Vagina (tissue), 2 donors: ENCODE results near the gene CNOT1.

ENCODE experiments used
- CTCF ChIP-seq, 3 experiments: fragments of 450-650 bp in 2 of 3; fragments of 200-600 bp in 1 of 3; sonication (generic) in 1 of 3; IDR thresholded peaks; one replicate each; pipeline ENCODE4 v1.5.1; 2017 to 2019; ENCODE audit warnings: antibody characterized with exemption in 3 of 3, mild to moderate bottlenecking in 2 of 3, moderate library complexity in 2 of 3
- POLR2A ChIP-seq, 2 donors: fragments of 450-650 bp; IDR thresholded peaks; one replicate each; pipeline ENCODE4 v1.6.1; 2017; ENCODE audit warnings: antibody characterized with exemption in 2 of 2, mild to moderate bottlenecking in 2 of 2, moderate library complexity in 2 of 2

DNA sequence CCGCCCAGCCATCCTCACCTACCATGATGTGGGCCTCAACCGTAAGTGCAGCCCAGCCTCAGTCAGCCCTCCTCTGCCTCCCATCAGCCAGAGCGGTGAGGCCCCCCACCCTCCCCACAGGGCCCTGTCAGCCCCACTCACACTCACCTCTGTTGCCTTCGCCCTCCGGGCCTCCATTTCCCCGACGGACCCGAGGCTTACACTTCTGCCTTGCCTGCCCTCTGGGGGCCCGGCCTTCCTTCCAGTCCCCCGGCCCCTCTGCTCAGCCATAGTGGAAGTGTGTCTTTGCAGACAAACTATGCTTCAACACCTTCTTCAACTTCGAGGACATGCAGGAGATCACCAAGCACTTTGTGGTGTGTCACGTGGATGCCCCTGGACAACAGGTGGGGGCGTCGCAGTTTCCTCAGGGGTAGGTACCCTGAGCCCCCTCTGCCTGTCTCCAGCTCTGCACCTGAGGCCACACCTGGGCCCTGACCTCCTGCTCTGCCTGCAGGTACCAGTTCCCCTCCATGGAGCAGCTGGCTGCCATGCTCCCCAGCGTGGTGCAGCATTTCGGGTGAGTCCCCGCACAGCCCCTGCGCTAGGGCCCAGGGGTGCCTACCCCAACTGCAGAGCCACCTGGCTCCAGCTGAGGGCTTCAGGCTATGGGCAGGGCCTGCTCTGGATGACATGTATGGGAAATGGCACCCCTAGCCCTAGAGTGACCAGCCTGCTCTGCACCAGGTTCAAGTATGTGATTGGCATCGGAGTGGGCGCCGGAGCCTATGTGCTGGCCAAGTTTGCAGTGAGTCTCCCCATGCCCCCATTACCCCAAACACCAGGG lies 125.5 kb downstream of the CNOT1 start:
- TF ChIP-seq POLR2A (IDR thresholded peaks at IDR 0.05) (no peak), CTCF (IDR thresholded peaks at IDR 0.05) (no peak)
